NCI-H2196 (cell line): ENCODE data around the gene ADGRF3.
"Not testable (repeated sequence)": the region's sequence is repeated elsewhere in the genome, so short reads cannot be mapped to it uniquely, and the experiment has no call there.

Experiments
- DNase-seq: peaks from one replicate; lab custom pipeline; 2025; ENCODE audit not compliant: unreplicated experiment; lab: John Stamatoyannopoulos, UW

The ADGRF3 gene

DNA sequence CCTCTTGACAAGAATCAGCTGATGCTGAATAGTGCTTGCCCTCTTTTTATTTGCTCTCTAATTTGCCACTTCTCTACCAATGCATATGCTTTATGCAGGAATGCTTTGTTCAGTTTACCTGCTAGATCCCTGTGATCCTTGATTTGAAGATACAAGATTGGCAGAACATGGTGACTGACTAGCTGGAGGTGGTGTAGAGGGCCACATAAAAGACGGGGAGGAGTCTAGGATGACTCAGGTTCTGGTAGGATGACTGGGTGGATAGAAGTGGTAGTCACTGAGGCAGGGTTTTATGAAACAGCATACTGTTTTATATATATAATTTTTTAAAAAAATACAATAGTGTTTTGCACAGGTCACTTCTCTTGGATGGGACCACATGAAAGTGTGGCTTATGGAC, 6.3 kb upstream of the ADGRF3 start:
- no peak for DNase-seq

GRCh38 chr2:26351375-26352090, 4.9 kb upstream of the ADGRF3 start:
- no peak for DNase-seq

DNA sequence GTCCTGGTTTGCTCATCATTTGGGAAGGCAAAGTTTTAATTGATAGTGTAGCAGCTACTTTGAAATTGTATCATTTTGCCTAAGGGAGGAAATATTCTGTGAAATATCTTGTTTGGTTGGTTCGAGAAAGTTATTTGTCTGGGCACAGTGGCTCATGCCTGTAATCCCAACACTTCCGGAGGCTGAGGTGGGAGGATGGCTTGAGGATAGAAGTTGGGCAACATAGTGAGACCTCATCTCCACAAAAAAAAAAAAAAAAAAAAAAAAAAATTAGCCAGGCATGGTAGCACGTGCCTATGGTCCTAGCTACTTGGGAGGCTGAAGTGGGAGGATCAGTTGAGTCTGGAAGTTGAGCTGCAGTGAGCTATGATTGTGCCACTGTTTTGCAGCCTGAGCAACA, 3.1 kb upstream of the ADGRF3 start:
- no peak for DNase-seq

DNA sequence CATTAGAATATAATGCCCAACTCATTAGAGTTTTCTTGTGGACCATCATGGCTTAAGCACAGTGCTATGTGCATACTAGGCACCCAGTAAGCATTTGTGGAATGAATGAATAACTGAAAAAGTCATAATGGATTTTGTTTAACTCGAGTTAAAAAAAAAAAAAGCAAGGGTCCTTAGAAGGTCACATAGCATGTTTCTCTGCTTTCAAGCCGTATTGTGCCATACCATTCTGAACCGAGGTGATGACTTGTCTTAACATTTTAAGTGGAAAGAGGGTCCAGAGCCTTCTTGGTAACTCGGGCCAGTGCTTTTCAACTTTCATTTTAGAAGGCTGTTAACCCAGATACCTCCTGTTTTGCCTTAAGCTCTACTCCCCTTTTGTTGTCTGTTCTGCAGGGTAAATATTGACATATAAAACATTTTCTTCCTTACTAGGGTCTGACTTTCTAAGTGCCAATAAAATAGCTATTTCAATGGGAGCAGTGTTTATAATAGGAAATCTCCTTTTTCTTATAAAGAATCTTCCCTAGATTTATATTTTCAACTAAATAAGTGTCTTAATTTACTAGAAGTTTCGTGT, 787 bp upstream of the ADGRF3 start:
- DNase-seq = peak; percentile 7

DNA sequence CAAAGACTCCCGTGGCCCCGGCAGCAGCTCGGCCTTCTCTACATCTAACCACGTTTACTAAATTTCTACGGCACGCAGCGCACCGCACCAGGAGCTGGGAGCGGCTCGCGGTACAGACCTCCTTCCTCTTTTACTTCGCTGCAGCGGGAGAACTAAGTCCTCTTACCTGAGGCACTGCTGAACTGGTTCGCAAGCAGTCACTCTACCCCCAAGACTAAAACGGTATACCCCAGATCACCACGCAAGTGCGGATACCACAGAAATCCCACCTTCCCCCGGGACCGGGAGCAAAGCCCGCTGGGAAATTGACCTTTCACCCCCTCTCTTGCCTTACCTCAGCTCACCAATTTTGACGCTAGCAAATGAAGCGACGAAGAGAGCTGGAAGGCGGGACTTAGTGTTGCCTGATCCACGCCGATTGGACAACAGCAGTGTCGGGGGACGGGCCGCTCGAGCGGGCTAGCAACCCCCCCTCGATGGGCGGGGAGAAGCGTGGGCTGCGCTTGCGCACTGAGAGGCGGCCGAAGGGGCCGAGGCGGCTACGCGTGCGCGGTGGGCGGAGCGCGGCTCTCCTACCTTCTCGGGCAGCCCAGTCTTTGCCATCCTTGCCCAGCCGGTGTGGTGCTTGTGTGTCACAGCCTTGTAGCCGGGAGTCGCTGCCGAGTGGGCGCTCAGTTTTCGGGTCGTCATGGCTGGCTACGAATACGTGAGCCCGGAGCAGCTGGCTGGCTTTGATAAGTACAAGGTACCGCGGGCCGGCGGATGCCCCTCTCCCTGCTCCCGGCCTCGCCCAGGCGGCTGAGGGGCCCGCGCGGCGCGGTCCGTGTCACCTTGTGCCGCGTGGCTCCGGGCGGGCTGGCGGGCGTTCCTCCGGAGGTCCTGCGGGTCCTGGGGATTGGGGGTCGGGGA, 790 bp downstream of the ADGRF3 start, which contains the start of gene SELENOI:
Gene SELENOI (plus strand): TSS at position 599 of the 909 bp plus-strand sequence. CDS start 90 bp downstream, at position 689.
- DNase-seq = peak; percentile 99

GRCh38 chr2:26345283-26345544, 1.4 kb downstream of the ADGRF3 start:
- DNase-seq = no peak

GRCh38 chr2:26344581-26345282, 1.9 kb downstream of the ADGRF3 start:
- DNase-seq = peak; percentile 12

DNA sequence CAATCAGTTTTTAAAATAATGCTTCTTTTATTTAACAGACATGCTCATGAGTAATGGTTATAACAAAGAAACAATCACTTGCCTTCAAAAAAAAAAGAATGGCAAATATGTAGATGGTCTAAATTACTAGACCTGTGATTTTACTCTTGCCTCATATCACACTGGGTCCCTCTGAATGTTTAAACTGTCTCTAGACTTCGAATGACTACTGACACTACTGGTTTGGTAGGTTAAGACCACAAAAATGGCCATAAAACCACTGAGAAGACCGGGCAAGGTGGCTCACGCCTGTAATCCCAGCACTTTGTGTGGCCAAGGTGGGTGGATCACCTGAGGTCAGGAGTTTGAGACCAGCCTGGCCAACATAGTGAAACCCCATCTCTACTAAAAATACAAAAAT, 5.8 kb downstream of the ADGRF3 start:
- no peak for DNase-seq

DNA sequence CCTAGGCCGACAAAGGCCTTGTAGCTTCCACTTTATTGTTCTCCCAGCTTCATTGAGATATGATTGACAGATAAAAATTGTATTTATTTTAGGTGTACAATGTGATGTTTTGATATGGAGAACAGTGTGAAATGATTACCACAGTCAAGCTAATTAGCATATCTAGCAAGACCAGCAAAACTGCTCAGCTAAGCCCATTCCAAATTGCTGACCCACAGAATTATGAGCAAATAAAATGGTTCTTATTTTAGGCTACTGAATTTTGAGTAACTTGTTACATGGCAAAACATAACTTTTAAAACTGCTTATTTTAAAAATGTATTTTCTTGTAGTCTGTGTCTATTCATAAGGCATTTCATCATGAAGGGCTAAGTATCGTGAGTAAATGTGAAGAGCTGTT, 9.3 kb downstream of the ADGRF3 start:
- DNase-seq = no peak

GRCh38 chr2:26336719-26337118, 9.9 kb downstream of the ADGRF3 start:
- DNase-seq = no peak

DNA sequence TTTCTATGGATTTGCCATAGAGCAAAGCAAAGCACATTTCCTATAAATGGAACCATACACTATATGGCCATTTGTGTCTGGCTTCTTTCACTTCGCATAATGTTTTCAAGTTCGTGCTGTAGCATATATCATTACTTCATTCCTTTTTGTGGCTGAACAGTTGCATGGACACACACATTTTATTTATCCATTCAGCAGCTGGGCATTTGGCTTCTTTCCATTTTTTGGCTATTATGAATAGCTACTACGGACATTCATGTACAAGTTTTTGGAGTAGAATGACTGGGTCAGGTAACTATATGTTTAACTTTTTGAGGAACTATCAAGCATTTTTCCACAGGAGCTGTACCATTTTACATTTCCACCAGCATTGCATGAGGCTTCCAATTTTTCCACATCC, 11.4 kb downstream of the ADGRF3 start:
- DNase-seq = no peak

DNA sequence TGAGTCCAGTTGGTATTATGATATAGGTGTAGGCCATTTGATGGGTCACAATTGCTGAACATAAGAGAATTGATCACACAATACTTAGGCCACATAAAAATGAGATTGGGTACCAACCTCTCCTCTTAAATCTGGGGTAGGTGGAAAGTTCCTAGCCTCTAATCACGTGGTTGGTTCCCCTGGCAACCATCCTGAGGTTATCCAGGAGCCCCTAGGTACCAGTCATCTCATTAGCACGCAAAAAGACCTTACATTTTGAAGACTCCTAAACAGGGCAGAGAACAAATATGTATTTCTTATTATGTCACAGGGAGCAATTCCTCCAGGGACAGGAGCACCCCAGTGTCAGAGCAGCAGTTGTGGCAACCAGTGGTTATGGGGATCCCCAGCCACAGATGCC, 13.3 kb downstream of the ADGRF3 start:
- no peak for DNase-seq

- not testable (repeated sequence) for DNase-seq
Measured at GRCh38 chr2:26331321-26331720, 15.3 kb downstream of the ADGRF3 start.

- DNase-seq = no peak
Measured at GRCh38 chr2:26330604-26331003, 16.0 kb downstream of the ADGRF3 start.

DNA sequence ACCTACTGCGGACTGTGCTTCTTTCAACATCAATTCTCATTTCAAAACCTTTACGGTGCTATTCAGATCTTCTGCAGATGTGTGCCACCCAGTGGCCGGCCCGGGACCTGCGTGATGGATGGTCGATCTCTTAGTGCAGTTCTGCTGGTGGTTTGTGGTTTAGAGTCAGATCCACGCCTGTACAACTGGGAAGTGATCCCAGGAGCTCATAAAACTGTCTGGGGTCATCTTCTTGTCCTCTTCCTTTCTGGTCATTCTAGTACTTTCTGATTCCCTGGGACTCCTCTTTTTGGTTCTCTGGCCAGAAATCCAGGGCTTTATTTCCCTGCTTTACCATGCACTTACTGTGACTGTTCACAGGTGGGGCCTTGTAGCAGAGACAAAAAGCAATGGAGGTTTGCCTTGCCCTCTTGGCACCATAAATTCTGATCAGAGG, 16.5 kb downstream of the ADGRF3 start:
- peak; percentile 79 for DNase-seq

DNA sequence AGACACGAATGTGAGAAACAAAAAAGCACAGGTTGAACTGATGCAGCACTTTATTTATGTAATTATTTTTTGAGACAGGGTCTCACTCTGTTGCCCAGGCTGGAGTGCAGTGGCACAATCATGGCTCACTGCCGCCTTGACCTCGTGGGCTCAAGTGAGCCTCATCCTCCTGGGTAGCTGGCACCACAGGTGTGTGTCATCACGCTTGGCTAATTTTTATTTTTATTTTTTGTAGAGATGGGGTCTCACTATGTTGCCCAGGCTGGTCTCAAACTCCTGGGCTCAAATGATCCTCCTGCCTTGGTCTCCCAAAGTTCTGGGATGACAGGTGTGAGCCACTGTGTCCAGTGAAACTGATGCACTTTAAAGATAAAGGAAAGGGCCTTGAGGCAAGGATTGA, 17.5 kb downstream of the ADGRF3 start:
- not testable (repeated sequence) for DNase-seq

DNA sequence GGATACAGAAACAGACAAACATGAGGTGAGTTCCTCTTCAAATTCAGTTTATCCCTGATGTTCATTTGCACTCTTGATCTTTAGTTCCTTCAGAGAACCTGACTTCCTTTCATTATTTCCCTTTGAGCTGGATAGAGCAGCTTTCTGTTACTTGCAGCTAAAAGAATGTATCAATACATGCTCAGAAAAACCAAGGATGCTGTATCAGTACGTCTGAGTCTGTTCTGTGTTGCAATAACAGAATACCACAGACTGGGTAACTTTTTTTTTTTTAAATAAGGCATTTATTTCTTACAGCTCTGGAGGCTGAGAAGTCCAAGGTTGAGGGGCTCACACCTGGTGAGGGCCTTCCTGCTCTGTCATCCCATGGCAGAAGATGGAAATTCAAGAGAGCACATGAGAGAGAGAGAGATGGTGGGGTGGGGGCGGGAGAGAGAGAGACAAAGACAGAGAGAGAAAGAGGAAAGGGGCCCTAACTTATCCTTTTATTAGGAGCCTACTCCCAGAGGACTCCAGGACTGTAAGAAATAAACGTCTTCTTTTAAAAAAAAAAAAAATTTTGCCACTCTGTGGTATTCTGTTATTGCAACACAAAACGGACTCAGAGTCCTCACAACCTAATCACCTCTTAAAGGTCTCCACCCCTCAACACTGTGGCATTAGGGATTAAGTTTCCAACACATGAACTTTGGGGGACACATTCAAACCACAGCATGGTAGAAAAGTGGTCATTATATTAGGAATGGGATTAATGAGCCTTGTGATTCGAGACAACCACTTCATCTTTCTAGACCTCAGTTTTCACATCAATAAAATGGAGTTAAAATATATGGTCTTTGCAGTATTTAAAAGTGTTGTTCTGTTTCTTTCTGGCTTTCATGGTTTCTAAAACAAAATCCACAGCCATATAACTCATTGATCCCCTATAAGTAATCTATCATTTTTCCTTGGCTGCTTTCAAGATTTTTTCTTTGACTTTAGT, 19.0 kb downstream of the ADGRF3 start:
- DNase-seq = no peak

- DNase-seq = no peak
Measured at GRCh38 chr2:26326514-26326913, 20.1 kb downstream of the ADGRF3 start.

- no peak for DNase-seq
Measured at GRCh38 chr2:26325851-26326250, 20.7 kb downstream of the ADGRF3 start.

GRCh38 chr2:26324903-26325302, 21.7 kb downstream of the ADGRF3 start:
- no peak for DNase-seq
